Ureter (tissue), 1 donor: ENCODE results near the gene FADS3. TPM values are rescaled to one million over a fixed set of nuclear protein-coding genes. Genes with fewer than 3 reads are reported as not detected.

Experiments used
- DNase-seq: peaks from one replicate; pipeline ENCODE4 v3.0.0-alpha.2; 2020; ENCODE audit warnings: low spot score
- total RNA-seq: library from RNA; stranded (reverse); gene quantifications from one replicate; pipeline ENCODE4 v1.2.4, GENCODE V29; 2023
- donor health status: DM: yes; HTN: yes; CAD: no.

The FADS3 gene
- total RNA-seq, 1 donor from 2014 or later = 31.1 TPM

DNA sequence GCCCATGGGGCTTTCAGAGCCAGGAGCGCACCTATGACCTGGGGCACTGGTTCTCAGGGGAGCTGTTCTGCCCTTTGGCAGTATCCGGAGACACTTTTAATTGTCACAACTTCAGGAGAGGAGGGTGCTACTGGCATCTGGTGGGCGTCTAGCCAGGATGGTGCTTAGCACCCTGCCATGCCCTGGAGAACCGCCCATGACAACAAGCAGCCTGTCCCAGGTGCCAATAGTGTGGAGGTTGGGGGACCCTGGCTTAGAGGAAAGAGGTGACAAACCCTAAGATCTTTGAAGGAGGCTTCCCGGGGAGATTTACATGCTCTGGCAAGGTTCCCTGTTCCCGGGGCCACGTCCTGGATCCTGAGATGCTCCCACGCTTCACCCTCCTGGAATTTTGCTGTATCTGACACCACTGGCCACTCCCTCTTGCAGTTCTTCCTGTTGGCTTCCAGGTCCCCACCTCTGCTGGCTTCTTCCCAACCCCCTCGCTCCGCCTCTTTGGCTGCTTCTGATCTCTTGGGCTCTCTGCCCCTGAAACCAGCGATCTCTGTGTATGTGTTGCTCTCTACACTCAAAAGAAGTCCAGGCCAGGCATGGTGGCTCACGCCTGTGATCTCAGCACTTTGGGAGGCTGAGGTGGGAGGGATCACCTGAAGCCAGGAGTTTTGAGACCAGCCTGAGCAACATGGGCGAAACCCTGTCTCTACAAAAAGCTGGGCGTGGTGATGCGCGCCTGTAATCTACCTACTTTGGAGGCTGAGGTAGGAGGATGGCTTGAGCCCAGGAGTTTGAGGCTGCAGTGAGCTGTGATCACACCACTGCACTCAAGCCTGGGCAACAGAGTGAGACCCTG, 31.1 kb downstream of the FADS3 start:
- peak; percentile 74 for DNase-seq

- DNase-seq = no peak
Observed at GRCh38 chr11:61855939-61856680, 35.2 kb downstream of the FADS3 start.

DNA sequence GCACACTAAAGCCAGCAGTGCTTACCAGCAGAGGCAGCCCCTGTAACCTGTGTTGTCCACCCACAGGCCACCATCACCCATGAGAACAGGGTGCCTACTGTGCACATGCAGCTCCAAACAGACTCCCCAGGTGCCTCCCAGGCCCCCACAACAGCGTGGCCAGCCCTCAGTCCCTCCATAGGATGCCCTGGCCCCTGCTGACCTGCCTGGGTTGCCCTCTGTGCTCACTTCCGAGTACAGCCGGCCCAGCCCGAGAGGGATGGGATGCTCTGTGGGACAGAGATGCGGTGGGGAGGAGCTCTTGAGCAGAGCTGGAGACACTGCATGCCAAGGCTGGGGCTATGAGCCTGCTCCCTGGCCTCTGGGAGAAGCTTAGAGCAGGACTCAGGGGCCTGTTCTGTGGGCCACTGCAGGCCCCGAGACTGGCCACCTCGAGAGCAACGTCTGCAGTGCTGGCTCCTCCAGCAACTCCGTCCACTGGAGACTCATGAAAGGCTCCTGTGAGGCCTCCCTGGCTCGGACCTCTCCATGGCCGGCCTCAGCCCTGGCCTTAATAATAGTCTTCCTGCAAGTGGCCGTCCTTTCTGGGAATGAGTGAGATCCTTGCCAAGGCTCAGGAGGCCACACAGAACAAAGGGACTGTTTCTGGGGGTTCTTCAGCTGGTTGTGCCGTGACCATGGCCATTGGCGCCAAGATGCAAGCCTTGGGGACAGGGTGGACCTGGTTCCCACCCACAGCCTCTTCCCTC, 36.2 kb downstream of the FADS3 start:
- no peak for DNase-seq

- DNase-seq = no peak
Observed at GRCh38 chr11:61854206-61854895, 37.0 kb downstream of the FADS3 start.

DNA sequence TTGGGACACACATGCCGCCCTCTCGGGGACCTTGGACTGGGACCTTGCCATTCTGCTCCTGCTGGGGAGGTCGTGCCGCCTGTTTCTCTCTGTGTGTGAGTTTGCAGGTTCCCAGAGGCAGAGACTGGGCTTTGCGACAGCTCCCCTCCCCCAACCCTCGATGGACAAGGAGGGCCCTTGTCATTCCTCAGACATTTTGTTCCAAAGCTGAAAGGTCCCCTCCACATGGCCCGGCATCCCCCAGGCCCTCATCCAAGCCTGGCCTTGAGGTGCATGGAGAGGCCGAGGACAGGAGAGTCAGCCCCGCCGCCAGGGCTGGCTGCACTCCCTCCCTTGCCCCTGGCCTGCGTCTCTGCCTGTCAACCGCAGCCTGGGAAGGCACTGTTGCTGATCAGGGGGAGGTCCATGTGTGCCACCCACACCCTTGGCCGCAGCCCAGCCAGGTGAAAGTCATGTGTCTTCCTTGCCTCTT, 37.6 kb downstream of the FADS3 start:
- no peak for DNase-seq

DNA sequence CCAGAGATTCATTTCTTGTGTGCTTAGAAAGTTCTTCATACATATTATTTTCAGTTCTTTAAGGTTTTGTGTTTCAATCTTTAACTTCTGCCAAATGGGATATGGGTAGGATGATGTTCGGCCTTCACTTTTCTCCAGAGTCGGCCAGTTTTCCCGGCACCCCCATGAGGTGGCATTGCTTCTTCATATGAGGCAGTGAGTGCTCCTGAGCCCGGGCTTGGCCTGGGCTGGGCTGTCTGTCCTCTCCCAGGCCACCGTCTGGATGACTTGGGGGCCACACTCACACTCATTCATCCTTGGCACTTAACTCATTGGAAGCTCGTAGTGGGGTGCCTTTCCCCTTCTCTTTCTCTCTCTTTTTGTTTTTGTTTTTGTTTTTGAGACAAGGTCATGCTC, 39.4 kb downstream of the FADS3 start:
- no peak for DNase-seq

GRCh38 chr11:61851113-61851899, 40.0 kb downstream of the FADS3 start:
- DNase-seq = no peak

DNA sequence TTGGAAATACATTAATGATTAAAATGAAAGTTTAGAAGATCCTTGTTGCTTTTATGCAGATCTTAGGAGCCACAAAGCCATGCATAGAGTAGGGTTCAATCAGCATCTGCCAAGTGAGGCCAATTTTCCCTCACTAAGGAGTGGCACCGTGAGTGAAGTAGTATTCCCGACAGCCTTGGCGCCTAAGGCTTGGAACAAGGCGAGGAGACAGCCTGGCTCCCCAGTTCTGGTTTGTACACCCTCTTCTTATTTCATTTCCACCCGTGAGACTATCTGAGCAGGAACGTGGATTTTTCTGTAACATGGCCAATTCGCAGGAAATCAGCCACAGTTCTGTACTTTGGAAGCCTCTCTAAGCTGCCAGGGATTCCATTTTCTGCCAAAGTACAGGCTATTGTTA, 40.7 kb downstream of the FADS3 start:
- no peak for DNase-seq

DNA sequence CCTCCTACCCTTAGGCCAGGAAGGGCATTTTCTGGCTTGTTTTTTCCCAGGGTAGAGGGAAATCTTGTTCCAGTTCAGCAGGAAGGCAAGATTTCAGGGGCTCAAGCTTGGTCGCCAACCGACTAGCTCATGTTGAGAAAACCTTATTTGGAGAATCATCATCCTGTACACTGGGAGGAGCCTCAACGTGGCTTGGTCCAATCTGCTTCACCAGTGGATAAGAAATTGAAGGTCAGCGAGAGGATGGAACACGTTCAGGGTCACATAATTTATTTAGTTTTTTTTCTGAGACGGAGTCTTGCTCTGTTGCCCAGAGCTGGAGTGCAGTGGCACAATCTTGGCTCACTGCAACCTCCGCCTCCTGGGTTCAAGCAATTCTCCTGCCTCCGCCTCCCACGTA, 42.7 kb downstream of the FADS3 start:
- no peak for DNase-seq

GRCh38 chr11:61847914-61848581, 43.3 kb downstream of the FADS3 start:
- DNase-seq = no peak

GRCh38 chr11:61846362-61847020, 44.9 kb downstream of the FADS3 start:
- no peak for DNase-seq

DNA sequence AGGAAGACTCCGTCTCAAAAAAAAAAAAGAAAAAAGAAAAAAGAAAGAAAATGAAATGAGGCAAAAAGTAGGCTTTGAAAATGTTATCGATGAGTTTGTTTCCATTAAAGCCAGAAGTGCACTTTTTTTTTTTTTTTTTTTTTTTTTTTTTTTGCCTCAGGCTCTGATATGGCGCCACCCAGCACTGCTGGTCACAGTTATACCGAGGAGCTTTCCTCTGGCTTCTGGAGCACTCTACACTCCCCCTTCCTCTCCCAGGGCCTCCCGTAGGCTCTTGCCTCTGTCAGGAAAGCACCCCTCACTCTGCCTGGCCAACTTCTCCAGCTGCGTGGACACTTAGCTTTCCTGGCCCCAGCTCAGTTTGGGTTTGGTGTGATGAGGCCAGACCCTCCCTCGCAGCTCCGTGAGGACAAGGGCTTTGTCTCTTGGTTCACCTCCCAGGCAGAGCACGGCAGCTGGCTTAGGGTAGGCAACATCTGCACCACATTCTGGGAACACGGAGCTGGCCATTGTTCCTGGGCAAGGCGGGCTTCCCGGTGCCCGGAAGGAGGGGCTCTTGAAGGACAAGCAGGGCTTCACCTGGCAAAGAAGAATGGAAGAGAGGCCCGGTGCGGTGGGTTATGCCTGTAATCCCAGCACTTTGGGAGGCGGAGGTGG, 46.3 kb downstream of the FADS3 start:
- no peak for DNase-seq

DNA sequence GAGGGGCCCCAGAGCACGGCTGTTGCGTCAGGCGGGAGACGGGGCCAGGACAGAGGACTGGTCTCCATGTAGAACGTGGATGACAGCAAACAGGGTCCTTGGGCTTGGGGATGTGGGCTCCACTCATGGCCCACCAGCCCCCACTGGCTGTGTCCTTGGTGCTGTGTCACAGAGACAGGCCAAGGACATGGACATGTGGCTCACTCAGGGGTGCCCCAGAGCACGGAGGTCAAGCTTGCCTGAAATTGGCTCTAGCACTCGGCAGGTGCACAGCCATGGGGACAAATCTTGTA, 48.9 kb downstream of the FADS3 start:
- no peak for DNase-seq

DNA sequence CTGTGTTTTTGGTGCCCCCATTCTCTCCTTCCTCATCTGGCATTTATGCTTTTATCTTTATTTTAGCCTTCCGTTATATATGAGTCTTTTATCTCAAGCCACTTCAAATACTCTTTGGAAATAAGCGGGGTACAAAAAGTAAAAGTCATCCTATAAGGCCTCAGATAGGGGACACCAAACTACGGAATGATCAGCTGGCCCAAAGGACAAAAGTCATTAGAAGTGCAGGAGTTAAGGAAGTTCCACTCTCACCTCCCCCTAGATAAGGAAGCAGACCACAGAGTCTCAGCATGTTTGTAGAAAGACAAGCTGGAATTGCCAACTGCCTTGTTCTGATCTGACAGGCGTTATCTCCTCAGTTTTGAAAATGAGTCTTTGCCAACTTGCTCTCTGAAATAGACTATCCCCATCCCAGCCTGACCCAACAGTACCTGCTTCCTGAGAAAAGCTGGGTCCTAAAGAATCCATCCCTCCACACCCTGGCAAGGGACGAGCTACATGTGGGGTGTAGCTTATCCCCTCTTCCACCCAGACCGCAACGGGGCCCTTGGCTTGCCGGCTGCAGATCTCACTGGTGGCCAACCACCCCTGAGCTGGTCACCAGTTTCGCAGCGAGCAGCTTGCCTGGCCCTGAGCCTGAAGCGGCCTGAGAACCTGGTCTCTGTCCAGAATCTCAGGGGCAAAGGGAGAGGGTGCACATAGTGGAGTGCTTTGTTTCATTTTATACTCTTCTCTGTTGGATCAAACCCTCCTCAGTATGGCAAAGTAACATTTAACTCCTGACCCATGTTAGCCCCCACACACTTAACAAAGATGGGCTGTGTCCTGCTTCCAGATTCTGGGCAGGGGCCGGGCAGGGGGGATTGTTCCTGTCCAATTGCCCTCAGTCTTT, 49.5 kb downstream of the FADS3 start:
- DNase-seq = no peak

DNA sequence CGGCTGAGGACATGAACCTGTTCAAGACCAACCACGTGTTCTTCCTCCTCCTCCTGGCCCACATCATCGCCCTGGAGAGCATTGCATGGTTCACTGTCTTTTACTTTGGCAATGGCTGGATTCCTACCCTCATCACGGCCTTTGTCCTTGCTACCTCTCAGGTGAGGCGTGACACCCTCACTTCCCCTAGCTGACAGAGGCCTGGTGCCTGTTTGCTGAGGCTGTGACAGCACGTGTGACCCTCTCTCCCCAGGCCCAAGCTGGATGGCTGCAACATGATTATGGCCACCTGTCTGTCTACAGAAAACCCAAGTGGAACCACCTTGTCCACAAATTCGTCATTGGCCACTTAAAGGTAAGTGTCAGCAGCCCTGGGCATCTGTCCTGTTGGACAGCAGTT, 51.0 kb downstream of the FADS3 start:
- DNase-seq = no peak

DNA sequence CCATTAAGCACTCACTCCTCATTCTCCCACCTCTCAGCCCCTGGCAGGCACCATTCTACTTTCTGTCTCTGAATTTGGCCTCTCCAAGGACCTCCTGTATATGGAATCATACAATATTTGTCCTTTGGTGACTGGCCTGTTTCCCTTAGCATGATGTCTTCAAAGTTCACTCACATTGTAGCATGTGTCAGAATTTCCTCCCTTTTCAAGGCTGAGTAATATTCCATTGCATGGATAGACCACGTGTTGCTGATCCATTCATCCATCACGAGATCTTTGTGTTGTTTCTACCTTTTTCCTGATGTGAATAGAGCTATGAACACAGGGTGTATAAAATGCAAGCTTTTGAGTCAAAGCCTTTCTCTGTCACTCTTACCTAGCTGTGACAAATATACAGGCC, 51.6 kb downstream of the FADS3 start:
- no peak for DNase-seq

- no peak for DNase-seq
Observed at GRCh38 chr11:61838921-61839320, 52.4 kb downstream of the FADS3 start.

GRCh38 chr11:61838501-61838900, 52.8 kb downstream of the FADS3 start:
- DNase-seq = no peak
